Gastroesophageal sphincter (tissue), 4 donors: ENCODE results near the gene MOB1B. TPM values are rescaled to one million over a fixed set of nuclear protein-coding genes. Genes with fewer than 3 reads are reported as not detected.

ENCODE experiments used
- ATAC-seq: fragments of 150-250 bp; one replicate; pipeline ENCODE4 v1.9.1; 2016; ENCODE audit warnings: mild to moderate bottlenecking, moderate library complexity
- H3K27ac ChIP-seq, 4 donors: fragments of 200-600 bp; sonication (generic) in 3 of 4; 1 replicate in 3 of 4; 2 replicates in 1 of 4; pipeline ENCODE4 v1.5.1; 2016 to 2019
- H3K27me3 ChIP-seq: fragments of 200-600 bp; sonication (generic); one replicate; pipeline ENCODE4 v1.5.1; 2019
- H3K36me3 ChIP-seq, 2 donors: fragments of 200-600 bp; sonication (generic); one replicate each; pipeline ENCODE4 v1.5.1; 2019; ENCODE audit warnings: control low read depth in 1 of 2
- H3K4me1 ChIP-seq, 3 donors: fragments of 200-600 bp; sonication (generic); 1 replicate in 2 of 3; 2 replicates in 1 of 3; pipeline ENCODE4 v1.5.1; 2016 to 2019; ENCODE audit warnings: control low read depth in 2 of 3
- H3K4me3 ChIP-seq, 2 donors: fragments of 200-600 bp; sonication (generic); one replicate each; pipeline ENCODE4 v1.5.1; 2019; ENCODE audit warnings: mild to moderate bottlenecking in 1 of 2, moderate library complexity in 1 of 2
- H3K9me3 ChIP-seq, 3 donors: fragments of 200-600 bp; sonication (generic); one replicate each; pipeline ENCODE4 v1.5.1; 2017 to 2019; ENCODE audit warnings: control low read depth in 2 of 3
- CTCF ChIP-seq, 4 experiments: fragments of 200-600 bp in 2 of 4; fragments of 450-650 bp in 2 of 4; sonication (generic) in 1 of 4; IDR thresholded peaks; one replicate each; pipeline ENCODE4 v1.5.1; 2017 to 2019; ENCODE audit warnings: antibody characterized with exemption in 4 of 4, mild to moderate bottlenecking in 2 of 4, moderate library complexity in 2 of 4
- EP300 ChIP-seq: sonication (generic); formaldehyde crosslinking; IDR thresholded peaks from one replicate; pipeline ENCODE4 v1.6.1; 2017; ENCODE audit warnings: antibody characterized with exemption, mild to moderate bottlenecking
- POLR2A ChIP-seq, 2 donors: fragments of 450-650 bp; IDR thresholded peaks; one replicate each; pipeline ENCODE4 v1.6.1; 2017; ENCODE audit warnings: antibody characterized with exemption in 2 of 2, mild to moderate bottlenecking in 2 of 2, moderate library complexity in 1 of 2
- POLR2AphosphoS5 ChIP-seq: sonication (generic); formaldehyde crosslinking; IDR thresholded peaks from one replicate; pipeline ENCODE4 v1.6.1; 2017; ENCODE audit warnings: antibody characterized with exemption
- WGBS, 2 donors: methylation state at CpG; one replicate each; pipeline ENCODE4 v1.1.5; 2018; ENCODE audit warnings: low coverage in 1 of 2; 5-methylcytosine and 5-hydroxymethylcytosine counted together
- total RNA-seq, 4 donors: library from RNA; depleted of rRNA; stranded (reverse); fragments of >200 nt; gene quantifications; one replicate each; pipeline ENCODE4 v1.1.0, GENCODE V29; 2016

The MOB1B gene
- total RNA-seq, 4 donors from 2014 or later: 19.6 to 31.5 (median 26.2) TPM

GRCh38 chr4:70954032-70954431, 51.9 kb downstream of the MOB1B start:
- Histone ChIP-seq H3K27me3 (no peaks in the 10 kb centered on the region), H3K27ac (no peak overlapping the region), H3K9me3 (no peaks in the 10 kb centered on the region), H3K4me3 (no peak overlapping the region), H3K36me3 (peaks cover 0 to under 1% of the 10 kb centered on the region in 2 donors), H3K4me1 (peaks cover 0 to 23% (median 0%) of the 10 kb centered on the region in 3 donors)
- no peak for ATAC-seq
- WGBS, 2 donors: 50% methylated on average over 1 of the region's 1 CpG; no CpG with 5 or more reads in 1 of the 2 donors
- no peak for TF ChIP-seq CTCF (IDR thresholded peaks at IDR 0.05)
- TF ChIP-seq EP300: no peak
- TF ChIP-seq POLR2A (IDR thresholded peaks at IDR 0.05): no peak
- no peak for TF ChIP-seq POLR2AphosphoS5

- H3K36me3 ChIP-seq: peaks cover 0 to 27% of the 10 kb centered on the region in 2 donors
- ATAC-seq: no peak
- H3K27me3 ChIP-seq: no peaks in the 10 kb centered on the region
- H3K9me3 ChIP-seq: no peaks in the 10 kb centered on the region
- no peak overlapping the region for H3K27ac ChIP-seq
- WGBS, 2 donors: 44 to 67% methylated on average over 3 to 5 of the region's 5 CpGs
- H3K4me3 ChIP-seq: peak overlapping the region in 1 of 2 donors; percentile 32
- H3K4me1 ChIP-seq: peaks cover 0 to 20% (median 0%) of the 10 kb centered on the region in 3 donors
- TF ChIP-seq CTCF (IDR thresholded peaks at IDR 0.05) (no peak), EP300 (no peak), POLR2A (IDR thresholded peaks at IDR 0.05) (no peak), POLR2AphosphoS5 (no peak)
These were observed 54.5 kb downstream of the MOB1B start for GRCh38 chr4:70956549-70957210.

- peaks cover 0 to 33% of the 10 kb centered on the region in 2 donors for H3K36me3 ChIP-seq
- peaks cover 0 to 20% (median 0%) of the 10 kb centered on the region in 3 donors for H3K4me1 ChIP-seq
- no peak overlapping the region for H3K4me3 ChIP-seq
- H3K9me3 ChIP-seq: no peaks in the 10 kb centered on the region
- H3K27ac ChIP-seq: no peak overlapping the region
- 36 to 75% methylated on average over 3 of the region's 3 CpGs for WGBS, 2 donors
- H3K27me3 ChIP-seq: no peaks in the 10 kb centered on the region
- no peak for TF ChIP-seq POLR2A (IDR thresholded peaks at IDR 0.05)
- no peak for TF ChIP-seq POLR2AphosphoS5
- no peak for TF ChIP-seq CTCF (IDR thresholded peaks at IDR 0.05)
- TF ChIP-seq EP300: no peak
- no peak for ATAC-seq
These were observed 56.5 kb downstream of the MOB1B start for GRCh38 chr4:70958681-70959080.

- H3K27me3 ChIP-seq: no peaks in the 10 kb centered on the region
- WGBS, 2 donors: 74 to 75% methylated on average over 4 to 7 of the region's 7 CpGs
- no peaks in the 10 kb centered on the region for H3K9me3 ChIP-seq
- ATAC-seq: no peak
- TF ChIP-seq EP300: no peak
- no peak for TF ChIP-seq POLR2AphosphoS5
- TF ChIP-seq POLR2A (IDR thresholded peaks at IDR 0.05): no peak
- TF ChIP-seq CTCF (IDR thresholded peaks at IDR 0.05): no peak
- no peaks in the 10 kb centered on the region for H3K4me1 ChIP-seq
- H3K36me3 ChIP-seq: peaks cover 0 to 31% of the 10 kb centered on the region in 2 donors
- no peak overlapping the region for H3K27ac ChIP-seq
- H3K4me3 ChIP-seq: no peak overlapping the region
These were observed 66.9 kb downstream of the MOB1B start for GRCh38 chr4:70969076-70969475.

- no peak for ATAC-seq
- H3K9me3 ChIP-seq: no peaks in the 10 kb centered on the region
- H3K4me1 ChIP-seq: no peaks in the 10 kb centered on the region
- H3K27me3 ChIP-seq: no peaks in the 10 kb centered on the region
- no peak overlapping the region for H3K4me3 ChIP-seq
- H3K36me3 ChIP-seq: peaks cover 0 to 32% of the 10 kb centered on the region in 2 donors
- TF ChIP-seq POLR2AphosphoS5: no peak
- TF ChIP-seq CTCF (IDR thresholded peaks at IDR 0.05): no peak
- no peak for TF ChIP-seq POLR2A (IDR thresholded peaks at IDR 0.05)
- TF ChIP-seq EP300: no peak
- no peak overlapping the region for H3K27ac ChIP-seq
- WGBS, 2 donors: 78 to 83% methylated on average over 3 of the region's 3 CpGs
These were observed 74.1 kb downstream of the MOB1B start for GRCh38 chr4:70976252-70976651.
